ENCODE results near the gene FAM81A.

GRCh38 chr15:59473226-59473625, 35.2 kb downstream of the FAM81A start:
- TF ChIP-seq CTCF (IDR thresholded peaks at IDR 0.05) (no peak), POLR2A (IDR thresholded peaks at IDR 0.05) (no peak)
